Measurements from ENCODE around the gene CTDSP1.

CTDSP1 gene

DNA sequence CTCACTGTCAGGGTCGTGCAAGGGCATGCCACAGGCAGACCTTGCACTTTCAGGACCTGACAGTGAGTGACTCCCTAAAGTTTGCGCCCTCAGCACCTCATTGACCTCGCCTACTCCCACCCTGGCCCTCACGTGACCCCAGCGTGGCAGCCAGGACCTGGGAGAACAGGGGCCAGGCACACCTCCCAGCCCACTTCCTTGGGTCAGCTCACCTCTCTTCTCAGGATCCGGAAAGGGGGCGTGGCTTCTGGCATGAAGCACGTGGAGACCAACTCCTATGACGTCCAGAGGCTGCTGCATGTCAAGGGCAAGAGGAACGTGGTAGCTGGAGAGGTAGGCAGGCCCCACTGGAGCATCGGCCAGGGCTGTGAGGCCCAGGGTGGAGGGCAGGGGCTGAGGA lies 28.1 kb downstream of the CTDSP1 start:
- no peak for DNase-seq

DNA sequence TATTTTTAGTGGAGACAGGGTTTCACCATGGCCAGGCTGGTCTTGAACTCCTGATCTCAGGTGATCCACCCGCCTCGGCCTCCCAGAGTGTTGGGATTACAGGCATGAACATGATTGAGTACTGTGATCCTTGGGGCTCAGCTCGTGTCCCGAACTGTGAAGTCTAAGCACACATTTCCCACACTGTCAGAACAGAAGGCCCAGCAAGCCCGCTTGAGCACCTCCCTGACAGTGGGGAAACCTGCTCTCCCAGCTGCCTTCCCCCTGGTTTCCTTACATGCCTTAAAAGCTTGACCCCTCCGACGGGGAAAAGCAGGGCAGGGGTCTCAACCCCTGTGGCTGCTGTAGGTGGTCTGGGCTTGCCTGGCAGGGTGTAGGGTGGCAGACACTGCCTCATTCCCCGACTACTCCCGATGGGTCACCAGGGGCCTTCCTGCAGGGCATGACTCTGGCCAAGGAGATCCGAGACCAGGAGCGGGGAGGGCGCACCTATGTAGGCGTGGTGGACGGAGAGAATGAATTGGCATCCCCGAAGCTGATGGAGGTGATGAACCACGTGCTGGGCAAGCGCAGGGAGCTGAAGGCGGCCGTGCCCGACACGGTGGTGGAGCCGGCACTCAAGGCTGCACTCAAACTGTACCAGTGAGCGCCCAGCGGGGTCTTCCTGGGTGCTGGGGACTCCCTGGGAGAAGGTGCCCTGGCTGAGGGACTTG lies 29.3 kb downstream of the CTDSP1 start:
- no peak for DNase-seq

DNA sequence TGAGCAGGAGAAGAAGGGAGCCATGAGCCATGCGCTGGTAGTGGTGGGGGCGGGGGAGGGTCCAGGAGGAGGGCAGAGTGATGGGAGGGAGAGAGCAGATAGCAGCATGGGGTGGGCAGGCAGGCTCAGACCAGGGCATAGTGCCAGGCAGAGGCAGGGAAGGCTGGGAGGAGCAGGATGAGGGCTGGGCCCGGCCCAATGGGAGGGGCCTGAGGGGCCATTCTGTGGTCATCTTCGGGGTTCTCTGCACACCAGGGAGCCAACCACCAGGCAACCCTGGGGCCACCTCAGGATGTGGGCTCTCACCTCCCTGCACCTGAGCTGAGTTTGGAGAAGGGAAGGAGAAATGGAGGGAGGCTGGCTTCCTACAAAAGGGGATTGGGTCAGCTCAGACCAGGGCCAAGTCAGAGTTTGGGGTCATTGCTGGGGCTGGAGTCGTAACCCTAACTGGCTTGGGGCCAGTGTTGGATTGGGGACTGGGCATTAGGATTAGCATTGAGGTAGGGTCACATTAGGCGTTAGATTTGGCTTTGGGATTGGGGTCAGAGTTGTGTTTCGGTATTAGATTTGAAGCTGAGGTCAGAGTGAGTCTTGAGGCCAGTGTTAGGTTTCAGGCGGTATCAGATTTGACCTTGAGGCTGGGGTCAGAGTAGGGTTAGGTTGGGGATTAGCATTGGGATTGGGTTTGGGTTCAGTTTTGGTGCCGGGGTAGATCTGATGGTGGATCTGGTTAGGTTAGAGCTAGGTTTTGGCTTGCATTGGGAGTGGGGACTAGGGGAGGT lies 30.4 kb downstream of the CTDSP1 start:
- DNase-seq = no peak

DNA sequence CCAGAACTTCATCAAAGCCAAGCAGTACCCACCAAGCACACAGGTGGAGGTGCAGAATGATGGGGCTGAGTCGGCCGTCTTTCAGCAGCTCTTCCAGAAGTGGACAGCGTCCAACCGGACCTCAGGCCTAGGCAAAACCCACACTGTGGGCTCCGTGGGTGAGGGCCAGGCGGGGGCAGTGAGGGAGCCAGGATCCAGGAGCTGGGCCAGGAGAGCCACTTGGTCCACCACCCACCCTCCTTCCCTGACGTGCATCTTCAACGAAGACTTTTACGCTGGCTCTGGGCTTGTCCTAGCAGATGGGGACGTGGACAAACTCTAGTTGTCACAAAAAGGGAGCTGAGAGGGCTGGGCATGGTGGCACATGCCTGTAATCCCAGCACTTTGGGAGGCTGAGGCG lies 31.1 kb downstream of the CTDSP1 start:
- DNase-seq = no peak

DNA sequence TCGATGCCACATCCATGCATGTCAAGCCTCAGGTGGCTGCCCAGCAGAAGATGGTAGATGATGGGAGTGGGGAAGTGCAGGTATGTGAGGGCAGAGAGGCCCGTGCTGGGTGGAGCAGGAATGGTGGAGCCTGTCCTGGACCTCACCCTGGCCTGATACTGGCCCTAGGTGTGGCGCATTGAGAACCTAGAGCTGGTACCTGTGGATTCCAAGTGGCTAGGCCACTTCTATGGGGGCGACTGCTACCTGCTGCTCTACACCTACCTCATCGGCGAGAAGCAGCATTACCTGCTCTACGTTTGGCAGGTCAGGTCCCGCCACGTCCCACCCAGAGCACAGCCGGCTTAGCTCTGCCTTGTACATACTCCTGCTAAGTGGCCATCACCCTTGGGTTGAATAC lies 32.2 kb downstream of the CTDSP1 start:
- no peak for DNase-seq

DNA sequence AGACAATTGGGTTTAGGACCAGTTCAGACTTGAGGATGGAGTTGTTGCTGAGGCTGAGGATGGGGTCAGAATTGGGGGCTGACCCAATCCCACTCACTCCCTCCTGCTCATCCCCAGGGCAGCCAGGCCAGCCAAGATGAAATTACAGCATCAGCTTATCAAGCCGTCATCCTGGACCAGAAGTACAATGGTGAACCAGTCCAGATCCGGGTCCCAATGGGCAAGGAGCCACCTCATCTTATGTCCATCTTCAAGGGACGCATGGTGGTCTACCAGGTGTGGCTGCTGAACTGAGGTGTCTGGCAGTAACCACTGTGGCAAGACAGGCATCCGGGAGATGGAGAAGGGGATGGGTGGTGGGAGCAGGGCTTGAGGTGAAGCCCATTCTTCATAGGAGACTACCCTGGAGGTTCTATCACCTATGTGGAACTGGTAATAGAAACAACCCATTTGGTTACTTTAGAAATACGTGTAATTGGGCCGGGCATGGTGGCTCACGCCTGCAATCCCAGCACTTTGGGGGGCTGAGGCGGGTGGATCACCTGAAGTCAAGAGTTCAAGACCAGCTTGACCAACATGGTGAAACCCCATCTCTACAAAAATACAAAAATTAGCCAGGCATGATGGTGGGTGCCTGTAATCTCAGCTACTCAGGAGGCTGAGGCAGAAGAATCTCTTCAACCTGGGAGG lies 33.2 kb downstream of the CTDSP1 start:
- DNase-seq = no peak

DNA sequence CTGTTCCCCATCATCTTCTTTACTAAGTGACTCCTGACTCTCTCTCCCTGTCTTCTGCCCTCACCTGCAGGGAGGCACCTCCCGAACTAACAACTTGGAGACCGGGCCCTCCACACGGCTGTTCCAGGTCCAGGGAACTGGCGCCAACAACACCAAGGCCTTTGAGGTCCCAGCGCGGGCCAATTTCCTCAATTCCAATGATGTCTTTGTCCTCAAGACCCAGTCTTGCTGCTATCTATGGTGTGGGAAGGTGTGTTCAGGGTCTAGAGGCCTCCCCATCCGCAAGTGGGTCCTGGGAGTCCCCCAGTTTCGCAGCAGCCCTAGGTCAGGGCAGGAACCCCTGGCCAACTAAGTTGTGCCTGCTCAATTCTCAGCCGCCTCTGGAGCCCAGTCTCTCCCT lies 34.8 kb downstream of the CTDSP1 start:
- DNase-seq = no peak

DNA sequence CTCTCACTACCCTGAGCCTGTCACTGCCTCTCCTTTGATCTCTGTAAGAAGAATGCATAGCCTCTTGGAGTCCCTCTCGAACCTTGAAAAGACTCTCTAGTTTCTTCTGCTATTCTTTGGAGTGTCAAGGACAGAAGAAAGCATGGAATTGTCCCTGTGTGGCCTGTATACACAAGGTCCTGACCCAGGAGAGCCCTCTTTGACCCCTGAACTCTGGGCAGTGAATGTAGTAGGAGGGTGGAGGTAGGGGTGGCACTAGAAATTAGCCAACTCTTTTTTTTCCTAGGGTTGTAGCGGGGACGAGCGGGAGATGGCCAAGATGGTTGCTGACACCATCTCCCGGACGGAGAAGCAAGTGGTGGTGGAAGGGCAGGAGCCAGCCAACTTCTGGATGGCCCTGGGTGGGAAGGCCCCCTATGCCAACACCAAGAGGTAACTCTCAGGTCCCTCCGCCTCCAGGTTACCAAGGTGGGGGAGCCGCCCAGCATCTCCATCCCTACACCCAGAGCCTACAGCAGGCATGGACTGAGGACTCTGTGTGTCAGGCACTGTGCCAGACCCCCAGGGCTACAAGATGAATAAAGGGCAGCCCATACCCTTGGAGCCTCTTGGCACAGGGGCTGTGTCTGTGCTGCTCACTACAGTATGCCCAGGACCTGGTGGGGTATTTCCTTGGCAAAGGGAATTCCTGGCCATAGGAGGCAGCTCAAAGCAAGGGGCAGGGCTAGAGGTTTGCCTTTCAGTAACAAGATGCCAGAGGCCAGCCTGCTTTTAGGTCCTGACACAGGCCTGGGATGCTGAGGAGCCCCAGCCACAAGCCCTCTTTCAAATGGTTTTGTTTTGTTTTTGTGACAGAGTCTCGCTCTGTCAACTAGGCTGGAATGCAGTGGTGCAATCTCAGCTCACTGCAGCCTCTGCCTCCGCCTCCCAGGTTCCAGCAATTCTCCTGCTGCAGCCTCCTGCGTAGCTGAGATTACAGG lies 35.6 kb downstream of the CTDSP1 start:
- DNase-seq = no peak

DNA sequence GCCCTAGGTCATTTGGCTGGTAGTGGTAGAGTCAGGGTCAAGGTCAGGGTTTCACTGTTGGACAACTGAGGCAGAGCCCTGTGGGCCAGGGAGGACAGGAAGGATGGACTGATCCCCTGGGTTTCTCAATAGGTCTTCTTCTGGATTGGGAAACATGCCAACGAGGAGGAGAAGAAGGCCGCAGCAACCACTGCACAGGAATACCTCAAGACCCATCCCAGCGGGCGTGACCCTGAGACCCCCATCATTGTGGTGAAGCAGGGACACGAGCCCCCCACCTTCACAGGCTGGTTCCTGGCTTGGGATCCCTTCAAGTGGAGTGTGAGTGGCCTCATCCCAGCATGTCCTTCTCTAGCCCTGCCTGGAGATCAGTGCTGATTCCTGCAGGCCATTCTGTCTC lies 37.3 kb downstream of the CTDSP1 start:
- DNase-seq = no peak

DNA sequence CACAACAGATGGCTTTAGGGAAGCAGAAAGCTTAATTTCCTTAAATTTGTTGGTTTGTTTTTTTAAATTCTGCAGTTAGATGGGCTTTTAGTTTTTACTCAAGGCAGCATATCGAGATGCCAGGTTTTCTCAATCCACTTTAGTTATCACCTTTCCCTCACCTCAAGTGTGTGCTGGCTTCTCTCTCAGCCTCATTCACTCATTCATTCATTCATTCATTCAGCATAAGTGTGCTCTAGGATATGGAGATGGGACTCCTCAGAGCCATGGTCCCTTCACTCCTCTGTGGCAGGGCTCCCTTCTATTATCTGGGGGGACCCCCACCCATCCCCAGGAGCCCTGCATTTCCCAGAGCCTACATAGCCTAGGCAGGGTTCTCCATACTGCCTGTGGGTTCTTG lies 38.3 kb downstream of the CTDSP1 start:
- DNase-seq = no peak

DNA sequence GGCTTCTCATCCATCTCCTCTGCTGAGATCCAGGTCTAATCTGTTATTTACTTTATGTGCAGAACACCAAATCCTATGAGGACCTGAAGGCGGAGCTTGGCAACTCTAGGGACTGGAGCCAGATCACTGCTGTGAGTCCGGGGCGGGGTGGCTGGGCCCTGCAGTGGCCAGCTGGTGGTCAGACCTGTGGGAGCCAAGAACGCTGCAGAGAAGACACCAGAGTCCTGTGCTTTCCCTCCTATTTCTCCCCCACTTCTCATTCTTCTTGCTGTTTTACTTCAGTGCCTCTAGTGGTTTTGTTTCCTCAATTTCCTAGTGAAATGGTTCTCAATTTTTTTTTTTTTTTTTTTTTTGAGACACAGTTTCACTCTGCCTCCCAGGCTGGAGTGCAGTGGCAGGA lies 38.9 kb downstream of the CTDSP1 start:
- no peak for DNase-seq

DNA sequence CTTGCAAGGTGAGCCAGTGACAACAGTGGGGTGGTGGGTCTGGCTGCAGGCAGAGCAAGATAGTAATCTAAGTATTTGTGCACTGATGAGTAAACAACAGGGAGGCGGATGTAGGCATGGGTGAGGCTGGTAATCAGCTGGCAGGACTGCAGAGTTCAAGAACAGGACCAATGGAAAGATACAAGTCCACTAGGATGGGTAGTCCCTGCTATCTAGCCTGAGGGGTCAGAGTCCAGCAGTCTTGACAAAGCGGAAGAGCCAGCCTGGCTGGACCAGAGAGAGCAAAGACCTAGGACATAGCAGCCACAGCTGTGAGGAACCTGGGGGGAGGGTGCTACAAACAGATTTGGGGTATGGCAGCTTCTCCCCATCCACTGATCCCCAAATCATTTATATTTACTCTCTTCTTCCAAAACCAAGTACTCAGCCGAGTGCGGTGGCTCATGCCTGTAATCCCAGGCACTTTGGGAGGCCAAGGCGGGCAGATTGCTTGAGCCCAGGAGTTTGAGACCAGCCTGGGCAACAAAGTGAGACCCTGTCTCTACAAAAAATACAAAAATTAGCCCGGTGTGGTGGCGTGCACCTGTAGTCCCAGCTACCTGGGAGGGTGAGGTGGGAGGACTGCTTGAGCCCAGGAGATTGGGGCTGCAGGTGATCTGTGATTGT lies 45.2 kb downstream of the CTDSP1 start:
- DNase-seq = no peak

DNA sequence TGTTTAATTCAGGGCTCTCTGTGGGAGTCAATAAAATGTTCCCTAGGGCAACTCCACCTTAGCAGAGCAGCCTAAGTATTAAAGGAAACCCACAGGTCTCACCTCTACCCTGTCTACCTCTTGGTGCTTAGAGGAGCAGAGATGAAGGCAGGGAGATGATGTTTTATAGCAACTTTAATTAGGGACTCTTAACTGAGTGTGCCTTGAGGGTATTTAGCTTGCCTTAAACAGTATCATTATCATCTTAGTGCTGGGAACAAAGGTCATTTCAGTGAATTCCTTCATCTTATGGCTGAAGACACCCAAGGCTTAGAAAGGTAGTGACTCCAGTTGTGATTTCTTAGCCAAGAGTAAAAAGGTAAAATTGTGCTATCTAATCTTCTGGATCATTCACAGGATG lies 45.9 kb downstream of the CTDSP1 start:
- DNase-seq = peak; percentile 20

DNA sequence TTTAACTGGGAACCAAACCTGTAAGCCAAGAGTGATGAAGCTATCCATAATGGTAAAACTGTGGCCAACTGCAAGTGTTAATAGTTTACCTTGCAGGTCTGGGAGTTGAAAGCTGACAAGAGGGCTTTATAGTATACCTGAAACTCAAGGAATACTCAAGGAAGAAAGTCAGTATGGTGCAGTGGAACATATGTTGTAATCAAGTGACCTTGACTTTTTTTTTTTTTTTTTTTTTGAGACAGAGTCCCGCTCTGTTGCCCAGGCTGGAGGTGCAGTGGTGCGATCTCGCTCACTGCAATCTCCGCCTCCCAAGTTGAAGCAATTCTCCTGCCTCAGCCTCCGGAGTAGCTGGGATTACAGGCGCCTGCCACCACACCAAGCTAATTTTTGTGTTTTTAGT lies 46.9 kb downstream of the CTDSP1 start:
- no peak for DNase-seq

DNA sequence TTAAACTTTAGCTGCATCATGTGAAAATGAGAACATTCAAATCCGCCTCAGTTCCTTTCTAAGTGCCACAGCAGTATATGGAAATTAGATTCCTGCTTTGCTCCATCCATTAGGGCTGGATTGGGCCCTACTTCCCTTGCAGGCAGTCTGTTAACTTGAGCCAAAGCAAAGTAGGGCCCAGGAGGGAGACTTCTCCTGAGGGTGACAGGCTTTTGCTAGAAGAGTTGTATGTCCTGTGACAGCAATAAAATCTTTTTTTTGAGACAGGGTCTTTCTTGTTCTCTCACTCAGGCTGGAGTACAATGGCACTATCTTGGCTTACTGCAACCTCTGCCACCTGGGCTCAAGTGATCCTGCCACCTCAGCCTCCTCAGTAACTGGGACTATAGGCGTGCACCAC lies 47.4 kb downstream of the CTDSP1 start:
- no peak for DNase-seq

DNA sequence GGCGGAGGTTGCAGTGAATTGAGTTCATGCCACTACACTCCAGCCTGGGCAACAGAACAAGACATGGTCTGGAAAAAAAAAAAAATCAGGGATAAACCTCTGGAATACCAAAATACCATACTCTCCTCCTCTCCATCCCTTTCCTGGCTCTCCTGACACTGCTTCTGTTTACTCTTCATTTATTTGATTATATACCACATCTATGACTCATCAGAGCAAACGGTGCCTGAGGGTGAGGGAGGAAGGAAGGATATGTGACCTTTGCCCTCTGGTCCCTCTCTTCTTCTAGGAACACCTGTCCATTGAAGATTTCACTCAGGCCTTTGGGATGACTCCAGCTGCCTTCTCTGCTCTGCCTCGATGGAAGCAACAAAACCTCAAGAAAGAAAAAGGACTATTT lies 49.3 kb downstream of the CTDSP1 start:
- peak; percentile 10 for DNase-seq

DNA sequence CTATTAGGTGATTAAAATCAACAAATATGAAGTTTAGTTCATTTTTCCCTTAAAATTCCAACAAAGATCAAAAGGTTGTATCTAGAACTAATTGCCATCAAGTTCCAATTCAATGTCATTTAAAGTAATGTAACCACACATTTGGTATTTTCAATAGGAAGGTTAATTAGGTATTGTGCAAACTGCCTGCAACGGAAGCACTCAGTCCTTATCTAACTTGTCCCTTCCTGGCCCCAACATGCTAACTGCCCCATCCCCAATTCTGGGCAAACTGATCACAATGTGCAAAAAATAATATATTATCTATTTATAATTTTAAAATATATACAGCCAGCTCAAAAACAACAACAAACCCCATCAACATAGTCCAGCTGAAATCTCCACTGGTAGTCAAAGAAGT lies 52.4 kb downstream of the CTDSP1 start:
- no peak for DNase-seq
